ENCODE results near the gene DLG1. TPM values are rescaled to one million over a fixed set of nuclear protein-coding genes. Genes with fewer than 3 reads are reported as not detected.
A peak's percentile ranks its signal among the peaks of the same experiment; 100 is the strongest.

Gene DLG1
- total and polyA plus RNA-seq, 12 donors, result 20.7 to 97.4 (median 54.0) TPM

GRCh38 chr3:197322149-197322548, 23.7 kb upstream of the DLG1 start:
- no peaks in the 10 kb centered on the region for H3K36me3 ChIP-seq
- WGBS, 2 donors, result 86 to 90% methylated on average over 1 of the region's 1 CpG
- no peaks in the 10 kb centered on the region for H3K27me3 ChIP-seq
- H3K9me3 ChIP-seq, result peaks cover 0 to 5% (median 0%) of the 10 kb centered on the region in 11 donors
- no peak for ATAC-seq
- intact Hi-C loops (cut with DNase I), result no loop called here
- H3K27ac ChIP-seq, result no peak overlapping the region
- H3K4me3 ChIP-seq, result no peak overlapping the region
- DNase-seq, result no peak
- H3K4me1 ChIP-seq, result peaks cover 0 to 8% (median 0%) of the 10 kb centered on the region in 9 donors
- no peak for TF ChIP-seq CTCF (IDR thresholded peaks at IDR 0.05)

DNA sequence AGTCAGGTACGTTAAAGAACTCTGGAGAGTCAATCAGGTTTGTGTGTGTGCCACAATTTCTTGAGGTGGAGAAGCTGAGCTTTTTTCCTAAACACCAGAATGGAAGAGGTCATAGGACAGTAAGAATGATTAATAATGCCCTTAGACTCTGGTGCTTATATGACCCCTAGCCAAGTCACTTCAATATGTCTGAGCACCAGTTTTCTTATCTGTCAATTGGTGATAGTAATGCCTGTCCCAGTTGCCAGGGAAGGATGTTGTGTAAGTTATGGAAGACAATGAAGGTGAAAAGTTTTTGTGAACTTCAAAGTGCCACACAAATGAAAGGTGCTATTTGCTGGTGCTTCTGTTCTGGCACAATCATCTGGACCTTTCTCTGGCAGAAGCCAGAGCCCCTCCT, 22.2 kb upstream of the DLG1 start:
- peaks cover 0 to 5% (median 0%) of the 10 kb centered on the region in 11 donors for H3K9me3 ChIP-seq
- TF ChIP-seq CTCF (IDR thresholded peaks at IDR 0.05), result no peak
- H3K4me1 ChIP-seq, result peaks cover 0 to 13% (median 0%) of the 10 kb centered on the region in 9 donors
- DNase-seq (no peak), ATAC-seq (peak in 2 of 8 donors; percentile 33 to 50)
- no peaks in the 10 kb centered on the region for H3K36me3 ChIP-seq
- H3K27ac ChIP-seq, result no peak overlapping the region
- intact Hi-C loops (cut with DNase I), result no loop called here
- H3K4me3 ChIP-seq, result no peak overlapping the region
- H3K27me3 ChIP-seq, result no peaks in the 10 kb centered on the region
- WGBS, 2 donors, result 61 to 70% methylated on average over 1 of the region's 1 CpG

GRCh38 chr3:197317250-197317963, 19.0 kb upstream of the DLG1 start:
- peaks cover 0 to 8% (median 0%) of the 10 kb centered on the region in 11 donors for H3K9me3 ChIP-seq
- H3K27me3 ChIP-seq, result no peaks in the 10 kb centered on the region
- DNase-seq, result no peak
- H3K4me1 ChIP-seq, result peaks cover 0 to 13% (median 0%) of the 10 kb centered on the region in 9 donors
- H3K36me3 ChIP-seq, result no peaks in the 10 kb centered on the region
- no peak for TF ChIP-seq CTCF (IDR thresholded peaks at IDR 0.05)
- peak overlapping the region in 6 of 10 donors; percentile 2 to 49 (median 12) for H3K27ac ChIP-seq
- 46 to 49% methylated on average over 9 of the region's 9 CpGs for WGBS, 2 donors
- H3K4me3 ChIP-seq, result no peak overlapping the region
- peak; percentile 54 to 88 (median 76) for ATAC-seq
- intact Hi-C loops (cut with DNase I), result no loop called here

GRCh38 chr3:197312431-197312830, 14.0 kb upstream of the DLG1 start:
- no peak for TF ChIP-seq CTCF (IDR thresholded peaks at IDR 0.05)
- no peak overlapping the region for H3K4me3 ChIP-seq
- DNase-seq (no peak), ATAC-seq (no peak)
- H3K36me3 ChIP-seq, result no peaks in the 10 kb centered on the region
- intact Hi-C loops (cut with DNase I), result no loop called here
- peaks cover 0 to 7% (median 0%) of the 10 kb centered on the region in 11 donors for H3K9me3 ChIP-seq
- peaks cover 0 to 24% (median 16%) of the 10 kb centered on the region in 9 donors for H3K4me1 ChIP-seq
- WGBS, 2 donors, result 97 to 98% methylated on average over 1 of the region's 1 CpG
- no peaks in the 10 kb centered on the region for H3K27me3 ChIP-seq
- H3K27ac ChIP-seq, result no peak overlapping the region

Measured in heart right ventricle (tissue), 16 donors.